Heart left ventricle (tissue), 13 donors: ENCODE results near the gene AMMECR1.

Experiments used
- POLR2A ChIP-seq, 2 donors: fragments of 450-650 bp; IDR thresholded peaks; one replicate each; pipeline ENCODE4 v1.6.1; 2017; ENCODE audit warnings: antibody characterized with exemption in 2 of 2, mild to moderate bottlenecking in 2 of 2, moderate library complexity in 2 of 2
- TF ChIP-seq, protein P1 (sequence below), 12 donors: fragments of 200-600 bp; sonication (generic) in 4 of 12; IDR thresholded peaks; one replicate each; pipeline versions ENCODE4 v1.5.0 to v1.8.0; 2018 to 2022; ENCODE audit warnings: antibody characterized with exemption in 12 of 12, mild to moderate bottlenecking in 5 of 12
- donor health status: ischemic (EF 13 %, LVEDD 7.1; RV severe dilation, severe dysfunction).
- donor health status: DM: no; HTN: yes; CAD: no.
- donor health status: DM: no; HTN: no; CAD: no.
- donor health status: ischemic (EF 25% LVEDD 6.9; RV normal size, moderate dysfunction).
- donor health status: ischemic (EF 25% LVEDD 5.7; RV mildly dilated, moderate dysfunction).
- donor health status: ischemic (EF 35%, LVEDD 5.7; RV mildly dilated, moderate dysfunction).
- donor health status: nonischemic (EF 11% LVEDD 7.7; RV severe dilation, severe dysfunction).
- donor health status: DM: yes; HTN: yes; CAD: no.
- donor health status: PGD.
- donor health status: ischemic (EF 29% LVEDD 5.4; RV normal size, mild dysfunction).
- donor health status: nonischemic (EF 23%, LVEDD 6.1; RV moderate dilation, normal function).

- TF ChIP-seq, protein P1, sequence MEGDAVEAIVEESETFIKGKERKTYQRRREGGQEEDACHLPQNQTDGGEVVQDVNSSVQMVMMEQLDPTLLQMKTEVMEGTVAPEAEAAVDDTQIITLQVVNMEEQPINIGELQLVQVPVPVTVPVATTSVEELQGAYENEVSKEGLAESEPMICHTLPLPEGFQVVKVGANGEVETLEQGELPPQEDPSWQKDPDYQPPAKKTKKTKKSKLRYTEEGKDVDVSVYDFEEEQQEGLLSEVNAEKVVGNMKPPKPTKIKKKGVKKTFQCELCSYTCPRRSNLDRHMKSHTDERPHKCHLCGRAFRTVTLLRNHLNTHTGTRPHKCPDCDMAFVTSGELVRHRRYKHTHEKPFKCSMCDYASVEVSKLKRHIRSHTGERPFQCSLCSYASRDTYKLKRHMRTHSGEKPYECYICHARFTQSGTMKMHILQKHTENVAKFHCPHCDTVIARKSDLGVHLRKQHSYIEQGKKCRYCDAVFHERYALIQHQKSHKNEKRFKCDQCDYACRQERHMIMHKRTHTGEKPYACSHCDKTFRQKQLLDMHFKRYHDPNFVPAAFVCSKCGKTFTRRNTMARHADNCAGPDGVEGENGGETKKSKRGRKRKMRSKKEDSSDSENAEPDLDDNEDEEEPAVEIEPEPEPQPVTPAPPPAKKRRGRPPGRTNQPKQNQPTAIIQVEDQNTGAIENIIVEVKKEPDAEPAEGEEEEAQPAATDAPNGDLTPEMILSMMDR (IDR thresholded peaks at IDR 0.05) = no peak
- TF ChIP-seq POLR2A (IDR thresholded peaks at IDR 0.05) = no peak
Measured at GRCh38 chrX:110326712-110327111, 8.8 kb upstream of the AMMECR1 start.
